A549 (cell line): ENCODE data around the gene ALDH7A1. TPM values are rescaled to one million over a fixed set of nuclear protein-coding genes. Genes with fewer than 3 reads are reported as not detected.
A peak's percentile ranks its signal among the peaks of the same experiment; 100 is the strongest.

ENCODE experiments used
- ATAC-seq, 2 experiments: fragments of 200-7000 bp in 1 of 2; fragments of >200 bp in 1 of 2; cut with Nextera tagmentation in 1 of 2; cut with Tn5 transposase in 1 of 2; 3 replicates each; pipeline versions ENCODE4 v1.8.0 to v1.9.1; 2018 to 2020; ENCODE audit warnings: mild to moderate bottlenecking in 1 of 2, moderate library complexity in 1 of 2
- CTCF ChIA-PET: fragments of 300-600 bp; sonication (Branson Sonifier 250); formaldehyde crosslinking; extraction: SDS; loops from one replicate; lab custom pipeline; 2021; ENCODE audit warnings: antibody characterized with exemption, inconsistent platforms; lab: Yijun Ruan, JAX
- POLR2A ChIA-PET: fragments of 350-600 bp; formaldehyde crosslinking; extraction: SDS; loops from one replicate; lab custom pipeline; 2021; ENCODE audit warnings: antibody characterized with exemption, inconsistent platforms; lab: Yijun Ruan, JAX
- DNase-seq, 2 experiments: peaks; one replicate each; pipeline versions ENCODE4 v3.0.0 to v3.0.0-alpha.2; 2011 to 2016; ENCODE audit warnings: low read depth in 1 of 2, low spot score in 1 of 2
- FAIRE-seq: peaks from 2 replicates; lab custom pipeline; 2011; peaks lifted over from hg19 to GRCh38; lab: Jason Lieb, UNC
- H3K27ac ChIP-seq, 2 experiments: fragments of >200 bp; sonication (Bioruptor Twin); formaldehyde crosslinking; 3 replicates each; pipeline ENCODE4 v1.5.1; 2016 to 2017
- H3K4me1 ChIP-seq: fragments of >200 bp; sonication (Bioruptor Twin); formaldehyde crosslinking; 3 replicates; pipeline ENCODE4 v1.6.1; 2016
- H3K4me2 ChIP-seq: fragments of >200 bp; sonication (Bioruptor Twin); formaldehyde crosslinking; 3 replicates; pipeline ENCODE4 v1.6.1; 2016
- H3K4me3 ChIP-seq: fragments of >200 bp; sonication (Bioruptor Twin); formaldehyde crosslinking; 3 replicates; pipeline ENCODE4 v1.5.1; 2016
- H3K9me3 ChIP-seq: fragments of >200 bp; sonication (Bioruptor Twin); formaldehyde crosslinking; 3 replicates; pipeline ENCODE4 v1.6.1; 2016
- ATOH8 ChIP-seq: fragments of 250-450 bp; sonication (Bioruptor Pico); IDR thresholded peaks from 2 replicates; pipeline ENCODE4 v1.5.0; 2020; ENCODE audit warnings: low read depth, mild to moderate bottlenecking, moderate library complexity
- BHLHE40 ChIP-seq: IDR thresholded peaks from 2 replicates; pipeline ENCODE4 v1.6.1; 2012; ENCODE audit warnings: low read depth, low read length, inconsistent platforms
- CBX8 ChIP-seq: fragments of 200-600 bp; sonication (generic); IDR thresholded peaks from 2 replicates; pipeline ENCODE4 v1.6.1; 2016
- CHD2 ChIP-seq: fragments of 150-350 bp; IDR thresholded peaks from 2 replicates; pipeline ENCODE4 v1.6.1; 2014; ENCODE audit warnings: low read length; ENCODE audit not compliant: partially characterized antibody
- CHD4 ChIP-seq: fragments of 200-600 bp; sonication (generic); IDR thresholded peaks from 2 replicates; pipeline ENCODE4 v1.6.1; 2016; ENCODE audit warnings: antibody characterized with exemption, mild to moderate bottlenecking, borderline replicate concordance
- E2F6 ChIP-seq: IDR thresholded peaks from 2 replicates; pipeline ENCODE4 v1.6.1; 2012; ENCODE audit warnings: low read depth, borderline replicate concordance
- EHMT2 ChIP-seq: fragments of 200-600 bp; sonication (generic); IDR thresholded peaks from 2 replicates; pipeline ENCODE4 v1.6.1; 2016; ENCODE audit warnings: antibody characterized with exemption, low read depth, mild to moderate bottlenecking, moderate library complexity
- ESRRA ChIP-seq: fragments of 150-350 bp; IDR thresholded peaks from 2 replicates; pipeline ENCODE4 v1.6.1; 2014; ENCODE audit warnings: mild to moderate bottlenecking, low read length, borderline replicate concordance
- FOSB ChIP-seq: fragments of 250-450 bp; sonication (Bioruptor Pico); IDR thresholded peaks from 2 replicates; pipeline ENCODE4 v1.5.0; 2020; ENCODE audit warnings: mild to moderate bottlenecking, moderate library complexity
- GATA3 ChIP-seq: IDR thresholded peaks from 2 replicates; pipeline ENCODE4 v1.6.1; 2012; ENCODE audit warnings: borderline replicate concordance
- HEYL ChIP-seq: fragments of 250-450 bp; sonication (Bioruptor Pico); IDR thresholded peaks from 2 replicates; pipeline ENCODE4 v1.8.0; 2021; ENCODE audit warnings: mild to moderate bottlenecking, moderate library complexity
- HMGXB4 ChIP-seq: fragments of 250-450 bp; sonication (Bioruptor Pico); IDR thresholded peaks from 2 replicates; pipeline ENCODE4 v1.5.0; 2021; ENCODE audit warnings: mild to moderate bottlenecking, moderate library complexity, borderline replicate concordance
- HOXA7 ChIP-seq: fragments of 250-450 bp; sonication (Bioruptor Pico); IDR thresholded peaks from 2 replicates; pipeline ENCODE4 v1.5.0; 2020; ENCODE audit warnings: mild to moderate bottlenecking, moderate library complexity
- KDM5A ChIP-seq: fragments of 200-600 bp; sonication (generic); IDR thresholded peaks from 2 replicates; pipeline ENCODE4 v1.6.1; 2016; ENCODE audit warnings: antibody characterized with exemption, mild to moderate bottlenecking
- MAFK ChIP-seq: fragments of 450-650 bp; IDR thresholded peaks from 2 replicates; pipeline ENCODE4 v1.6.1; 2014; ENCODE audit not compliant: partially characterized antibody
- NFE2L2 ChIP-seq: fragments of 150-350 bp; conservative IDR thresholded peaks from 2 replicates; pipeline ENCODE4 v1.6.1; 2014; ENCODE audit warnings: low read length
- NPAS2 ChIP-seq: fragments of 250-450 bp; sonication (Bioruptor Pico); IDR thresholded peaks from 2 replicates; pipeline ENCODE4 v1.8.0; 2022; ENCODE audit warnings: mild to moderate bottlenecking, moderate library complexity, borderline replicate concordance
- POLR2AphosphoS2 ChIP-seq: conservative IDR thresholded peaks from 2 replicates; pipeline ENCODE4 v1.6.1; 2012; ENCODE audit warnings: low read length, improper control_type of control experiment, inconsistent platforms
- RFX5 ChIP-seq: fragments of 450-650 bp; IDR thresholded peaks from 2 replicates; pipeline ENCODE4 v1.7.1; 2014; ENCODE audit warnings: antibody characterized with exemption, mild to moderate bottlenecking, moderate library complexity
- RNF2 ChIP-seq: fragments of 200-600 bp; sonication (generic); IDR thresholded peaks from 2 replicates; pipeline ENCODE4 v1.6.1; 2016; ENCODE audit warnings: low read depth, mild to moderate bottlenecking, antibody characterized with exemption, moderate library complexity, borderline replicate concordance
- TP53 ChIP-seq: fragments of 250-450 bp; sonication (Bioruptor Pico); IDR thresholded peaks from 2 replicates; pipeline ENCODE4 v1.5.0; 2021; ENCODE audit warnings: mild to moderate bottlenecking, moderate library complexity
- ZC3H11A ChIP-seq: fragments of 450-650 bp; IDR thresholded peaks from 2 replicates; pipeline ENCODE4 v1.6.1; 2014; ENCODE audit warnings: antibody characterized with exemption, mild to moderate bottlenecking
- ZNF302 ChIP-seq: fragments of 250-450 bp; sonication (Bioruptor Pico); IDR thresholded peaks from 2 replicates; pipeline ENCODE4 v1.9.0; 2021; ENCODE audit warnings: inconsistent platforms, mild to moderate bottlenecking, moderate library complexity
- ZSCAN20 ChIP-seq: fragments of 250-450 bp; sonication (Bioruptor Pico); IDR thresholded peaks from 2 replicates; pipeline ENCODE4 v1.8.0; 2022; ENCODE audit warnings: mild to moderate bottlenecking, moderate library complexity
- WGBS: methylation state at CpG from one replicate; pipeline ENCODE4 v1.1.6; 2017; ENCODE audit errors: missing lambda C conversion rate; 5-methylcytosine and 5-hydroxymethylcytosine counted together
- polyA plus RNA-seq, 4 experiments: library from polyadenylated mRNA; depleted of rRNA in 3 of 4; stranded (reverse); fragments of >200 nt; fragmentation: RNase III in 1 of 4; extraction: RNeasy Plus Mini Kit Qiagen cat#74134 plus additional on column Dnase treatment in 1 of 4; gene quantifications; 2 replicates in 3 of 4; 3 replicates in 1 of 4; pipeline ENCODE4 v1.2.3, GENCODE V29; 2011 to 2017
- TF ChIP-seq, protein P1 (sequence below): fragments of 200-600 bp; sonication (generic); IDR thresholded peaks from 2 replicates; pipeline ENCODE4 v1.6.1; 2016; ENCODE audit warnings: antibody characterized with exemption, mild to moderate bottlenecking, moderate library complexity
- TF ChIP-seq, protein P2 (sequence below): IDR thresholded peaks from 2 replicates; pipeline ENCODE4 v1.6.1; 2012

ALDH7A1 gene
- polyA plus RNA-seq, 2 of the 4 experiments (the other 2 are of a cell fraction) = 72.4 to 99.2 TPM

DNA sequence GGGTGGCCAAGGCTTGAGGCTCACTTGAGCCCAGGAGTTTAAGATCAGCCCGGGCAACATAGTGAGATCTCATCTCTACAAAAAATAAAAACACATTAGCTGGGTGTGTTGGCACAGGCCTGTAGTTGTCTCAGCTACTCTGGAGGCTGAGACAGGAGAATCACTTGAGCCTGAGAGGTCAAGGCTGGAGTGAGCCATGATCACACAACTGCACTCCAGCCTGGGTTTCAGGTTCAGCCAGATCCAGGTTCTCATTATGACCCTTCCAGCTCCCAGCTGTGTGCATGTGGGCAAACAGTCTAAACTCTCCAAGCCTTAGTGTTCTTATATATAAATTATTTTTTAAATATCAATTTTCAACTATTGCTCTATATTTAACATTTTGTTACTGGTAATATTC is 67.9 kb downstream of the ALDH7A1 start:
- 21% methylated on average over 1 of the region's 1 CpG for WGBS

GRCh38 chr5:126526493-126526892 is 68.5 kb downstream of the ALDH7A1 start:
- H3K9me3 ChIP-seq = no peaks in the 10 kb centered on the region
- POLR2A ChIA-PET = no interaction called here
- H3K4me2 ChIP-seq = no peak overlapping the region
- ATAC-seq = no peak
- CTCF ChIA-PET = interaction anchor here (1.1 kb wide), 1 partner anchor 12 kb away, joined by 5 read pairs; no protein-coding TSS in a partner anchor
- no peaks in the 10 kb centered on the region for H3K4me1 ChIP-seq
- TF ChIP-seq MAFK = peak; percentile 34
- TF ChIP-seq CBX8 = no peak
- no peak for DNase-seq
- no peak for FAIRE-seq
- H3K4me3 ChIP-seq = no peak overlapping the region
- no peak overlapping the region for H3K27ac ChIP-seq

More for the DNA sequence above, 67.9 kb downstream of the ALDH7A1 start:
- Histone ChIP-seq H3K4me2 (no peak overlapping the region), H3K4me1 (no peaks in the 10 kb centered on the region), H3K27ac (no peak overlapping the region), H3K4me3 (no peak overlapping the region), H3K9me3 (no peaks in the 10 kb centered on the region)
- DNase-seq = no peak
- no peak for FAIRE-seq
- TF ChIP-seq NPAS2 = no peak
- TF ChIP-seq GATA3 = no peak
- TF ChIP-seq, protein P1, sequence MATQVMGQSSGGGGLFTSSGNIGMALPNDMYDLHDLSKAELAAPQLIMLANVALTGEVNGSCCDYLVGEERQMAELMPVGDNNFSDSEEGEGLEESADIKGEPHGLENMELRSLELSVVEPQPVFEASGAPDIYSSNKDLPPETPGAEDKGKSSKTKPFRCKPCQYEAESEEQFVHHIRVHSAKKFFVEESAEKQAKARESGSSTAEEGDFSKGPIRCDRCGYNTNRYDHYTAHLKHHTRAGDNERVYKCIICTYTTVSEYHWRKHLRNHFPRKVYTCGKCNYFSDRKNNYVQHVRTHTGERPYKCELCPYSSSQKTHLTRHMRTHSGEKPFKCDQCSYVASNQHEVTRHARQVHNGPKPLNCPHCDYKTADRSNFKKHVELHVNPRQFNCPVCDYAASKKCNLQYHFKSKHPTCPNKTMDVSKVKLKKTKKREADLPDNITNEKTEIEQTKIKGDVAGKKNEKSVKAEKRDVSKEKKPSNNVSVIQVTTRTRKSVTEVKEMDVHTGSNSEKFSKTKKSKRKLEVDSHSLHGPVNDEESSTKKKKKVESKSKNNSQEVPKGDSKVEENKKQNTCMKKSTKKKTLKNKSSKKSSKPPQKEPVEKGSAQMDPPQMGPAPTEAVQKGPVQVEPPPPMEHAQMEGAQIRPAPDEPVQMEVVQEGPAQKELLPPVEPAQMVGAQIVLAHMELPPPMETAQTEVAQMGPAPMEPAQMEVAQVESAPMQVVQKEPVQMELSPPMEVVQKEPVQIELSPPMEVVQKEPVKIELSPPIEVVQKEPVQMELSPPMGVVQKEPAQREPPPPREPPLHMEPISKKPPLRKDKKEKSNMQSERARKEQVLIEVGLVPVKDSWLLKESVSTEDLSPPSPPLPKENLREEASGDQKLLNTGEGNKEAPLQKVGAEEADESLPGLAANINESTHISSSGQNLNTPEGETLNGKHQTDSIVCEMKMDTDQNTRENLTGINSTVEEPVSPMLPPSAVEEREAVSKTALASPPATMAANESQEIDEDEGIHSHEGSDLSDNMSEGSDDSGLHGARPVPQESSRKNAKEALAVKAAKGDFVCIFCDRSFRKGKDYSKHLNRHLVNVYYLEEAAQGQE = no peak
- no peak for TF ChIP-seq CBX8
- no peak for TF ChIP-seq ZNF302
- TF ChIP-seq TP53 (CRISPR knock-in tag) = no peak
- no peak for TF ChIP-seq ATOH8 (CRISPR knock-in tag)
- no peak for TF ChIP-seq POLR2AphosphoS2
- TF ChIP-seq EHMT2 = no peak
- no peak for TF ChIP-seq HEYL (CRISPR knock-in tag)
- TF ChIP-seq RNF2 = no peak
- no peak for TF ChIP-seq ZSCAN20
- no peak for TF ChIP-seq ESRRA
- no peak for TF ChIP-seq E2F6
- POLR2A ChIA-PET = no interaction called here
- no peak for ATAC-seq
- CTCF ChIA-PET = interaction anchor here (1.1 kb wide), 1 partner anchor 12 kb away, joined by 5 read pairs; no protein-coding TSS in a partner anchor

GRCh38 chr5:126525630-126526245 is 69.3 kb downstream of the ALDH7A1 start:
- no peak for FAIRE-seq
- 39% methylated on average over 5 of the region's 5 CpGs for WGBS
- Histone ChIP-seq H3K4me1 (no peaks in the 10 kb centered on the region), H3K27ac (no peak overlapping the region), H3K4me3 (no peak overlapping the region), H3K9me3 (no peaks in the 10 kb centered on the region), H3K4me2 (no peak overlapping the region)
- ATAC-seq = peak in 1 of 2 experiments; percentile 72; a peak in 3 of 6 replicates
- CTCF ChIA-PET = interaction anchor here (1.1 to 1.2 kb wide), 2 partner anchors 13 to 172 kb away, joined by 4 to 5 read pairs; no protein-coding TSS in a partner anchor
- peak in 1 of 2 experiments; percentile 28 for DNase-seq
- TF ChIP-seq FOSB (CRISPR knock-in tag) = no peak
- TF ChIP-seq ATOH8 (CRISPR knock-in tag) = no peak
- TF ChIP-seq, protein P2, sequence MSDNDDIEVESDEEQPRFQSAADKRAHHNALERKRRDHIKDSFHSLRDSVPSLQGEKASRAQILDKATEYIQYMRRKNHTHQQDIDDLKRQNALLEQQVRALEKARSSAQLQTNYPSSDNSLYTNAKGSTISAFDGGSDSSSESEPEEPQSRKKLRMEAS = no peak
- no peak for TF ChIP-seq CHD4
- TF ChIP-seq BHLHE40 = no peak
- no peak for TF ChIP-seq HOXA7 (CRISPR knock-in tag)
- no peak for TF ChIP-seq ZC3H11A
- no peak for TF ChIP-seq KDM5A
- TF ChIP-seq MAFK = no peak
- no peak for TF ChIP-seq NFE2L2
- no peak for TF ChIP-seq HMGXB4 (CRISPR knock-in tag)
- no peak for TF ChIP-seq CHD2
- no peak for TF ChIP-seq RFX5
- TF ChIP-seq HEYL (CRISPR knock-in tag) = no peak
- POLR2A ChIA-PET = no interaction called here
